Fibroblast of skin of left quadriceps (primary cell): ENCODE results near the gene ST6GALNAC4.
A peak's percentile ranks its signal among the peaks of the same experiment; 100 is the strongest.

Experiments
- DNase-seq, 2 experiments: peaks; one replicate each; pipeline ENCODE4 v3.0.0-alpha.2; 2013; ENCODE audit warnings: low read depth in 2 of 2

The ST6GALNAC4 gene

DNA sequence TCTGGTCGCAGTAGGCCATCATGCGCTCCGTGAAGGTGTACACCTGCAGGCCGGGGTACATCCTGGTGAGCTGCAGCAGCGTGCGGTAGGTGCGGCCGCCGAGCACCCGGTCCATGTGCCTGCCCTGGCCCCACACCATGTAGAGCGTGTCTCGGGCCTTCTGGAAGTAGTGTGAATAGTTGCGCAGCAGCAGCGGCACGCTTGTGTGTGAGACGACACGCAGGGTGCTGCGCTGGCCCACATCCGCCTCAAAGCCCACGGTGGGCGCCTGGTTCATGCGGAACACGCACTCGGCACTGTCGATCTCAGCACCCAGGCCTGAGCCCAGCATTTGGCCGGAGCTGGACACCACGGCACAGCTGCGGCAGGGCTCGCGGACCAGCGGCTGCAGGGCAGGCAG is 4.5 kb downstream of the ST6GALNAC4 start:
- no peak for DNase-seq

DNA sequence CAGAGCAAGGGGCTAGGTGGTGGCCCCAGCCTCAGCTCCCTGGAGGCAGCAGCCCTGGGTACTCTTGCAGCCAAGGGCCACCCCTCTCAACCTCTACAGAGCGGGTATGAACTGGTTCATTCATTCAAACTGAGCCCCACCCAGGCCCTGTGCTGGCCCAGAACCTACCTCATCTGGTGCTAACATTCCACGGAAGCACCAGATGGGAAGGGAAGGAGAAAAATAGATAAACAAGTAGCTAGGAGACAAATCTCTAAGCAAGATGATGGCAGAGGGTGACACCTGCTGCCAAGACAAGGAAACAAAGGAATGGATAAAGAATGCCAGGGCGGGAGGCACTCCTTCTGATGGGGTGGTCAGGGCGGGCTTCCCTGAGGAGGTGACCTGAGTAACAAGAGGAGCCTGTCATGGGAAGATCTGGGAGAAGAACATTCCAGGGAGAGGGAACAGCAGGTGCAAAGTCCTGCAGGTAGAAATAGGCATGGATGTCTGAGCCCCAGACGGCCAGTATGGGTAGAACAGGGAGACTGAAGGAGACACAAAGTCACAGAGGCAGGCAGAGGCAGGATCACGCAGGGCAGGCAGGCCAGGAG is 6.1 kb downstream of the ST6GALNAC4 start:
- no peak for DNase-seq

DNA sequence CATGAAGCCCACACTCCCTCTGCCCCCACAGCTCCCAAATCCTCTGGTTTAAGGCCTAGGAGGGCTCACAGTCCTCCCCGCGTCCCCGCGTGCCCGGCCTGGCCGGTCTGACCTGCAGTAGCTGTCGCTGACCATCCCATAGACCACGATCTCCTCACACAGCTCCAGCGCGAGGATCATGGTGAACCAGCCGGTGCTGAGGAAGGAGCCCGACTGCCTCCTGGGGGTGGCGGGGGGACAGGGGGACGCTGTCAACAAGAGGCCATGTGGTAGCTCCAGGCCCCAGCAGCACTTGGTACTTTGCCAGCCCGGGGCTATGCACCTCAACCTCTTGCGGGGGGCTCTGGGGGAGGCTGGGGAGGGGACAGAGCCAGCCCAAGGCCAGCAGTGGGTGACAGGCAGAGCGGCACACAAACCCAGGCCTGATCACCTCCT is 7.0 kb downstream of the ST6GALNAC4 start:
- no peak for DNase-seq

DNA sequence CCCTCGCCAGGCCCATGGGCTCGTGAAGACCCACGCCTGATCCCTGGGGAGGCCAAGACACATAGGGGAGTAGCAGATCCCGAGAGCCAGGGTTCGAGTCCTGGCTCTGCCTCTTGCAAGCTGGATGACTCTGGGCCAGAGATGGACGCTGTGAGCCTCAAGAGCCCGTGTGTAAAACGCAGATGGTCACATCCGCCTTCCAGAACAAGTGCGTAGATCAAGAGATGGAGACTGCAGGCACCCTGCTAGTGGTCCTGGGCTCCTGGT is 8.2 kb downstream of the ST6GALNAC4 start:
- no peak for DNase-seq

DNA sequence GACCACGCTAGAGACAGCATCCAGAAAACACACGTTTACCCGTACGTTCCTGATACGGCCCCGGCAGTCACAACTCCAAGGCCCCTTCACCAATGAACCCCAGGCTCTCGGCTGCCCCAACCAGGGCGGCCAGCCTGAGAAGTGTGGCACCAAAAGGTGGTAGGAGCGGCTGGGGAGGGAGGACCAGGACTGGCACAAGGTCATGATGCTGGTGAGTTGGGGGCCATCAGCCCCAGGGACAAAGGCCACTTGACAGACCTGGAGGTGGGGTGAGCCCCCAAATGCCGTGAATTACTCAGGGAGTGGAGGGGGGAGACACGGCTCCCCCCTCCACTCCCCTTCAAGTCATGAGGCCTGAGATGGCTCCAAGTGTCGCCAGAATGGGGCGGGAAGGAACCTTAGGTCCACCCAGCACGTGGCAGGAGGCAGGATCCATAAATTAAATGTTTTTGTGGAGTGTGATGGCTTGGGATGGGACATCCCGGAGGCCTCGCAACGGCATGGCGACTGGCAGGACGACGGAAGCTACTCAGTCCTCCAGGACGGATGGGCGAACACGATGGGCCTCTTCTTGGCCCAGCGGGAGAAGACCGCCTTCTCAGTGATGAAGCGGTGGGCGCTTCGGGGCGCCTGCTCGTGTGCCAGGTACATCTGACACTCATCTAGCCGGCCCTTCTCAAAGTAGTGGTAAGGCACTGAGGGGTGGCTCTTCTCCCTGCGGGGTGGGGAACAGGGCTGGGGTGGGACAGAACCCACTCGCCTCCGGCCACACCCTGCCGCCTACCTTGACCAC is 8.8 kb downstream of the ST6GALNAC4 start:
- no peak for DNase-seq

DNA sequence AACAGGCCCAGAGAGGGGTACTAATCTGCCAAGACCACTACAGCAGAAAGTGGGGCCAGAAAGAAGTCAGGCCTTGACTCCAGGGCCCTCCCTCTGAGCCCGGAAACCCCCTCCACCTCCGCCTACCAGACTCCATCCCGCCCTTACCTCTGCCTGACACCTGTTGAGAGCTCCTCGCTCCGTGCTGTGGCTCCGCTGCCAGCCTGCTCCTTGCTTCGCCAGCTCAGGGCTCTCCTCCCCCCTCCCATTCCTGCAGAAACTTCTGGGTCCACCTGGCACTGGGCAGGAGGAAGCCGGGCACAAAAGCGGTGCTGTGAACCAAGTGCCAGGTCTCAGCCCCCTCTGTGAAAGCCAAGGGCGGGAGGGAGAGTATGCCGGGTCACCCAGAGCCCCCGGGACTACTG is 11.1 kb downstream of the ST6GALNAC4 start:
- DNase-seq: no peak

DNA sequence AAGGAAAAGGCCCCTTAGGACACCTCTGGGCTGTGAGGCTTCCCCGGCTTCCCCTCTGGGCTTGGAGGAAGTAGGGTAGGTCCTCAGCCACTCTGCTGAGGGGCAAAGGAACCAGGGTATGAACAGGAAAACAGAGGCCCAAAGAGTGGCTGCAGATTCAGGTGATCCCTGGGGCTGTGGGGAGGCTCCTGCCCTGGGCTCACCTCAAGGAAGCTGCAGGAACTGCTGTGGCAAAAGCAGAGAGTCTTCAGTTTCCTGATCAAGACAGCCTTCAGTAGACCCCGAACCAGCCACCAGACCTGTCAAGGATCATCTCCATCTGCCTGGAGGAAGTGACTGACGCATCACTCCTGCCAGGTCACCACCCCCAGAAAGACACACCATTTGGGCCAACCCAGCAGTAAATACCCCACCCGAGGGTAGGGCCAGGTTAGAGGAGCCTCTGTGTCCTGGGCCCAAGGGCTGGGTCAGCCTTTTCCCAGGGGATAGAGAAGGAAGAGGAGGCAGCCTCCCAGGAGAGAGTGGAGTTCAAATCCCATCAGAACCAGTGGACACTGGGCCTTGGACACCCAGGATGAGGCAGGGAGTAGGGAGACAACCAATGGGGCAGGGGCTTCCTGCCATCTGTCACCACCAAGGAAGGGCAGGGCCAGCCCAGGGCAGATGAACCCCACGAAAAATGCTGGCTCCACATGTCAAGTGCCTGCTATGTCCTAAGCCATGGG is 11.7 kb downstream of the ST6GALNAC4 start:
- DNase-seq: no peak

DNA sequence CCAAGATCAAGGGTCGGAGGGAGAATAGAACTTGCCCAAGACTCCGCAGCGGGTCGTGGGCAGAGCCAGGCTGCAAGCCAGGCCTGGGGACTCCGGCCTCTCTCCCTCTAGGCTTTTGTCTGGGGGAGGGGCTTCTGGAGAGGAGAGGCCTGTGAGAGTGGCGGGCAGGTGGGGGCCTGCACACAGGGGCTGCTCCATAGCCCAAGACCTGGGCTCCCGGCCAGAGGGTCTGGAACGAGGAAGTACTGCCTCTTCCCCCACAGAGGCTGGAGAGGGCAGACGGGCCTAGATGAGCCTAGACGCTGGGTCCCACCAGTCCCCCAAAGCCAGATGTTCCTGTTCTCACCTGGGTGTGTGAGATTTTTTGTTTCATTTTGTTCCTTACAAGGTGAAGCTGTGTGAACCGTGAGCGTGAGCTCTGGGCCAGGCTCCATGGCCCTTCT is 12.3 kb downstream of the ST6GALNAC4 start:
- DNase-seq: no peak

DNA sequence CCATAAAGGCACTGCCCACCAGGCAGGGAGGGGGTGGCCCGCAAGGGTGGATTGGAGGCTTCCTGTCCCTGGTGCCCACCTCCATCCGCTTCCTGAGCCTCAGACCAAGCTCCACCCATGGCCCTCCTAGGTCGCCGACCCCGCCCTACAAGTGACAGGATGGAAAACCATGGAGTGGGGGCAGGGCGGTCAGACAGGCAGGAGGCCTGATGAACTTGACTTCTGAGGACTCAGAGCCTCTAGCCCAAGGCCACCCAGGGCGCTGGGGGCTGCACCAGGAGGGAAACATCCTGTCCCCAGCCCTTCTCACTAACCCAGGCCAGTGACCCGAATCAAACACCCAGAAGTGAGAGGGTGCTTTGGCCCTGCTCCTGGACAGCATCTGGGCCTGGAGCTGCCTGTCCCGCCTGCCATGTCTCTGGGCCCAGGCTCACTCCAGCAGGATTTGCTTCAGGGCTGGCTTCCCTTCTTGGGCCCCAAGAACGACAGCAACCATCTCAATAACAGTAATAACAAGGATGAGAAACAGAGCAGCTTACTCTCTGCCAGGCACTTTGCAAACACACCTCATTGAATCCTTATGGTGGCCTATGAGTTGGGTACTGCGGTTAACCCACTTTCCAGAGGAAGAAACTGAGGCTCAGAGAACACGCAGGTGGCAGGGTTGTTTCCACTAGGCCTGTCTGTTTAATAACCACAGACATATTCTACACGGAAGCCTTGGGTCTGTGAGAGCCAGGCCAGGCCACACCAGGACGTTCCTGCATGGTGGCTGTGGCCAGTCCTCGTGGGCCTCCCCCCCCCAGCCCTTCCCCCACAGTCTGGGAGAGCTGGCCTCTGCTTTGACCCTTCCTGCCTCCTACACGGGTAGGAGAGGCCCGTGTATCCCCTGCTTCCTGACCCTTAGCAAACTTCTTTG is 13.0 kb downstream of the ST6GALNAC4 start:
- DNase-seq: no peak

DNA sequence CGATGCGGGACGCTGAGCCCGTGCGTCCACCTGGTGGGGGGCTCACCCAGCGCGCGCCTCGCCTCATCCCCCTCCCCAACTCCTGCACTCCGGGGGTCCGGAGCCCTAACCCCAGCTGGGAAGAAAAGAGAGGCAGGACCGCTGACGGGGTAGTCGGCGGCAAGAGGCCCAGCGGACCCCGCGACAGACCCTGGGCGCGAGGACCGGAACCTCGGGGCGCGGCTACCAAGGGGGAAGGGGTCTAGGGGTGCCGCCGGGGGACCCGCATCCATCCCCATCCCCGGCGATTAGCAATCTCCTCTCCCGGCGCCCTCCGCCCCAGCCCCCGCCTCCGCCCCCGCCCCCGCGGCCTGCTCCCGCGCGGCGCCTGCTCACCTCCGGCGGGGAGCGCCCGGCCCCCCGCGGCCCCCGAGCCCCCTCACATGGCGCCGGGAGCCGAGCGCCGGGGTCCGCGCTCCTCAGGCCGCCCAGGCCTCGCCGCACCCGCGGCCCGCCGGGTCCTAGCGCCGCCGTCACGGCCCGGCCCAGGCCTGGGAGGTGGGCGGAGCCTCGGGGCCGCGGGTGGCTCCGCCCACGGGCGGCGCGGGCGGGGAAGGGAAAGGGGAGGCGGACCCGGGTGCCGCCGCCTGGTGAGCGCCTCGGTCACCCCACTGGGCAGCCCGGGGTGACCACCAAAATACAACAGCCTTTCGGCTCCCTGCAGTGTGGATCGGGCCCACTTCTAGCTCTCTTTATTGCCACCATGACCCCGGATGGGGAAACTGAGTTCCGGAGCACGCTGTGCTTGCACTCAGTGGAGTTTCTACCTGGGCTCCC is 17.5 kb downstream of the ST6GALNAC4 start, which contains the start of gene ST6GALNAC6:
ST6GALNAC6 (minus strand) TSS at position 476 of the 816 bp plus-strand sequence. CDS start 1,622 bp downstream, outside the sequence.
- DNase-seq: peak; percentile 51 to 54

DNA sequence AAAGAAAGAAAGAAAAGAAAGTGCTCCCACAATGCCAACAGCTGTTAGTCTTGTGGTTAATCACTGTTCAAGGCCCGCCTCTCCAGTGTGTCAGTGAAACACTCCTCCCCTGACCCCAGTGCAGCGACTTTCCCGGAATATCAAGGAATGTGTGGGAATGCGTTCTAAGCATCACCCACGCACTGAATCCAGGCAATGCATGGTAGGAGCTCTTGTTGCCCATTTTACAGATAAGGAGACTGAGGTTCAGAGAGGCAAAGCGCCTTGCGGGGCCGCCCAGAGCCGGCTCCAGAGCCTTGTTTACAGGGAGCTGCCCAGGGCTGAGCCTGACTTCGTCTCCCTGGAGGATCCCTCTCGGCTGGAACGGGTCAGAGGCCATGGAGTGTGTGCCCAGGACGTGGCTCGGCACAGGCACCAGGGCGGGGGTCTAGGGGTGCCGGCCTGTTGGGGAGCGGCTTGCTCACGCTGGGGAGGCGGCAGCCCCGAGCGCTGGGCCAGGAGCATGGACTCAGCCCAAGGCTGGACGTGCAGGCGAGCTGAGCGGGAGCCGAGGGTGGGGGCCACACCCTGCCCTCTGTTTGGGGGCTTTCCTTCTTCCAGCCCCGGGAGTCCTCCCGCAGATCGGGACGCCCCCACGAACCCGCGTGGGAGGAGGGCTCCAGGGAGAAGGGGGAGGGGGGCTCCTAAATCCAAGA is 18.3 kb downstream of the ST6GALNAC4 start:
- DNase-seq: peak; percentile 74 to 78

DNA sequence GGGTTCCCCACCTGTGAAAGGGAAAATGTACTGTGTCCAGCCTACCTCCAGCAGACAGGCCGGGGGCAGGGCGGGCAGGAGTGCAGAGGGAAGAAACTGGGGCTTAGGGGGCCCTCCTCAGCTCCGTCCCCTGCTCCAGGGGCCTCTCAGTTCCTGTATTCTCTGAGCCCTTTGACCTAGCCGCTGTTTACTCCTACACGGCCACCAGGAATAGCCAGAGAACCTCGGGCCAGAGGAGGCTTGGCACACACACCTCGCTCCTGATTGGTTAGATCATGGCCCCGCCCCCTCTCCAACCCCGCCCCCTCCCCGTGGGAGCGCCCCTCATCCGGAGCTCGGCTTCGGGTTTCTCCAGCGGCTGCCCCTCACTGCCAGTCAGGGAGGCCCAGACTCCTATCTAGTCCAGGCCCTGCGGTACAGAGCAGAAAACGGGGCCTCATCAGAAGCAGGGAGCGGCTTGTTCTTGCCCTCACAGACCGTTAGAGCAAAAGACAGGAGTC is 19.6 kb downstream of the ST6GALNAC4 start:
- peak; percentile 54 to 57 for DNase-seq

DNA sequence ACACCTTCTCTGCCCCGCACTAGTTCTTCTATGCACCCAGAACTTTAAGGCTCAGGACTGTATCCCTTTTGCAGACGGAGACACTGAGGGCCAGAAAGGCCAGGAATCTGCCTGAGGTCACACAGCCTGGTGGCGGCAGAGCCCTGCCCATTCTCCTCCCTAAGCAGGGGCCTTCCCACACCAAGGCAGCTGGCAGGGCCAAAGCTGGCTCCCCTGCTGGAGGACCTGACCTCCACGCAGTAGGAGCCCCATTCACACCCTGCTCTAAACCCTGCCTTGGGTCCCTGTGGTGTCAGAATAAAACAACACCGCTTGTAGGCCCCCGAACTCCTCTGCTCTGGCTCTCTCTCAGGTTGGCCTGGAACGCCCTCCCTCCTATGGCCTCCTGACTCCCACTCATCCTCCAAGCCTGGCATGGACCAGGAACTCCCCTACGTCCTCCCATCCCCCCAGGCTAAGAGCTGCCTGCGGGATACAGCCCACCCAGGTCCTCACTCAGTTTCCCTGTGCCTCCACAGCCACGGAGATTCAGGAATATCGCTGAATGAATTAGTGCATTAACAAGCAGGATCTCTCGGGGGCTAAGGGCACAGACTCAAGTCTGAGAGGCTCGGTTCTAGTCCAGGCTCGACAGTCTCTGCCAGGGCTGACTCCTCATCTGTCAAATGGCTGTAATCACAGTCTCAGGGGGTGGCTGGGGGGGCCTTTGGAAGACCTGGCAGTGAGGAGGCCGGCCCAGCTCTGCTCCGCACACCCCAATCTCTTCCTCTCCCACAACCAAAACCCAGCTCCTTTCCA is 20.2 kb downstream of the ST6GALNAC4 start:
- no peak for DNase-seq

DNA sequence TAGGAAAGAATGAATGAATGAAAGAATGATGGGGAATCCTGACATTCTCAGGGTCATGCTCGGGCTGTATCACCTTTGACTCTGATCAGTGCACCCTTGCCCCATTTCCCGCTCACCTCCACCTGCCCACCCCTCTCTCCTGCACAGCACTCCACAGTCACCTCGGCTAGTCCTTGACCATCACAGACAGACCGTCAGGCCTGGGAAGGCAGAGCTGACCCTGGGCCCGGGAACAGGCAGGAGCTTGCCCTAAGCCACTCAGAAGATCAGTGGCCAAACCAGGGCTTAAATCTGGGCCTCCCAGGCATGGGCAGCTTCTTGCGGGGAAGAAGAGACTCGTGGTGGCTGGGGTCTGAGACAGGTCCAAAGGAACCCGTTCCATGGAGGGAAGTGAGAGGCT is 21.0 kb downstream of the ST6GALNAC4 start:
- DNase-seq: no peak

DNA sequence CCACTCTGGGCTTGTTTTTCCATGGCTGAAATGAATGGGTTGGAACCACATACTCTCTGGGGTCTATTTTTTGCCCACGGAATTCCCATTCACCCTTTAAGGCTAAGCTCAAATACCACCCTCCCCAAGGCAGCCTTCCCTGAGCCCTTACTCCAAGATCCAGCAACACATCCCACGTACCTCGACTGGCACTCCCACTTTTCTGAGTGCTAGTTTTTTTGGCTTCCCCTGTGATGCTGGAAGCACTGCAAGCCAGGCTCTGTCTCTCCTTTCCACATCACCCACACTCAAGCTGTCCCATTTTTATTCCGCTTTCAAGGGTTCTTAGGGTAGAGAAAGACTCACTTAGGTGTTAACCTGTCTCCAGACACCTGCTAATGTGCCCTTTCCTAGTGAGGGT is 23.4 kb downstream of the ST6GALNAC4 start:
- no peak for DNase-seq

DNA sequence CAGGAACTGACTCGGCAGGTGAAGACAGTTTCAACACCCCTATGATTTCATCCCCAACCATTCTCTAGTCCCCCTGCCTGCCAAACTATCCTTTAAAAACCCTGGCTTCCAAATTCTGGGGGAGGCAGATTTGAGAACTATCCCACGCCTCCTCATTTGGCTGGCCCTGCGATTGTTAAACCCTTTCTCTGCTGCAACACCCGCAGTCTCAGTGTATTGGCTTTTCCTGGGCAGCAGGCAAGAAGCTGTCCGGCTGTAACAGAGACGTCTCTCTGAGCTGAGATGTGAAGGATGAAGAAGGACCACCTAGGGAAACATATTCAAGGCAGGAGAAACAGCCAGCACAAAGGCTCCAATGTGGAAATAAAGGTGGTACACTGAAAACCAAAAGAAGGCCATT is 24.0 kb downstream of the ST6GALNAC4 start:
- no peak for DNase-seq

DNA sequence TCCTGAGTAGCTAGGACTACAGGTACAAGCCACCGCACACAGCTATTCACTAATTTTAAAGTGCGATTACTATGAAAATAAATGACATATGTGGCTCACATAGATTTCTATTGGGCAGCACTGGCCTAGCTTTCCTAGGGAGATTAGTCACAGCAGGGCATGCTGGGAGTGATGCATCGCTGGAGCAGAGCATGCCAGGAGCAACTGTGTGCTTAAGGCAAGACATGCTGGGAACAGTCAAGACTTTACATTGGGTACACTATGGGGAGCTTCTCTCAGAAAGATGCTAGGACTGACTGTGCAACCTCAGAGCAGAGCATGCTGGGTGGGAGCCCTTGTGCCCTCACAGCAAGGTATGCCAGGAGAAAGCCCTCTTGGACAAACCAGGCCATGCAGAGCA is 26.8 kb downstream of the ST6GALNAC4 start:
- DNase-seq: no peak

DNA sequence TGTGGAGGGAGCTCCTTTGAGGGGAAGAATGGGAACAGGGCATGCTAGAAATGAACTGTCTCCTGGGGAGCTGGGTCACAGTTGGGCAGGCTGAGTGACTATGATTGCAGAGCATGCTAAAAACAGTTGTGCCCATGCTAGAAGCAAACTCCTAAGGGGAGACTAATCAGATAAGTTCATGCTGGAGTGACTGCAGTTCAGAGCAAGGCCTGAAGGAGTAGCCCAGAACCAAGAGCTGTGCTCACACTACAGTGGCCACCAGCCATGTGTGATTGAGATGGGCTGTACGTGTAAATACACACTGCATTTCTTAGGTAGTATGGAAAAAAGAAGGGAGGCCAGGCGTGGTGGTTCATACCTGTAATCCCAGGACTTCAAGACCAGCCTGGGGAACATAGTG is 29.0 kb downstream of the ST6GALNAC4 start:
- no peak for DNase-seq

DNA sequence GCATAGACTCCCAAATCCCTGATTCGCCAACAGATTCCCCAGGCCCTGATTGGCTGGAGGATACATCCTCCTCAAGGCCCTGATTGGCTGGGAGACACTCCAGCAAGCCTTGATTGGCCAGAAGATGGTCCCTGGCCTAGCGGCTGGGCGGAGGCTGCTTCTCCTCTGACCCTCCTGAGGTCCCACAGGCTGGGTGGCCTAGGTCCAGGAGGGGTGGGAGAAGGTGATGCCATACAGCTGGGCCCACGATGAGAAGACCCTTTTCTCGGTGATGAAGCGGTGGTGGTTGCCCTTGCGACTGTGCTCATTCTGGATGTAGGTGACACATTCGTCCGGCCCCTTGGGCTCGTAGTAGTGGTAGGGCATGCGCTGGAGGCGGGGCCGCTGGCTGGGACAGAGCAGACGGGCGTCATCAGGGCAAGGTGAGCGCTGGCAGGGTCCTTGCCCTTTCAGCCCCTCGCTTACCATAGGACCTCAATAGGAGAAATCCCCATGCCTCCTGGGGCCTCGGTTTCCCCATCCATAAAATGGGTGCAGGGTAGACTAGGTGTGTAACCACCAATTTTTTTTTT is 30.4 kb downstream of the ST6GALNAC4 start:
- no peak for DNase-seq
